Brain pericyte (primary cell): ENCODE measurements around the gene MCRIP2.

Experiments used
- DNase-seq: peaks from one replicate; pipeline ENCODE4 v3.0.0-alpha.2; 2012; ENCODE audit warnings: low read depth, low spot score

Gene MCRIP2

DNA sequence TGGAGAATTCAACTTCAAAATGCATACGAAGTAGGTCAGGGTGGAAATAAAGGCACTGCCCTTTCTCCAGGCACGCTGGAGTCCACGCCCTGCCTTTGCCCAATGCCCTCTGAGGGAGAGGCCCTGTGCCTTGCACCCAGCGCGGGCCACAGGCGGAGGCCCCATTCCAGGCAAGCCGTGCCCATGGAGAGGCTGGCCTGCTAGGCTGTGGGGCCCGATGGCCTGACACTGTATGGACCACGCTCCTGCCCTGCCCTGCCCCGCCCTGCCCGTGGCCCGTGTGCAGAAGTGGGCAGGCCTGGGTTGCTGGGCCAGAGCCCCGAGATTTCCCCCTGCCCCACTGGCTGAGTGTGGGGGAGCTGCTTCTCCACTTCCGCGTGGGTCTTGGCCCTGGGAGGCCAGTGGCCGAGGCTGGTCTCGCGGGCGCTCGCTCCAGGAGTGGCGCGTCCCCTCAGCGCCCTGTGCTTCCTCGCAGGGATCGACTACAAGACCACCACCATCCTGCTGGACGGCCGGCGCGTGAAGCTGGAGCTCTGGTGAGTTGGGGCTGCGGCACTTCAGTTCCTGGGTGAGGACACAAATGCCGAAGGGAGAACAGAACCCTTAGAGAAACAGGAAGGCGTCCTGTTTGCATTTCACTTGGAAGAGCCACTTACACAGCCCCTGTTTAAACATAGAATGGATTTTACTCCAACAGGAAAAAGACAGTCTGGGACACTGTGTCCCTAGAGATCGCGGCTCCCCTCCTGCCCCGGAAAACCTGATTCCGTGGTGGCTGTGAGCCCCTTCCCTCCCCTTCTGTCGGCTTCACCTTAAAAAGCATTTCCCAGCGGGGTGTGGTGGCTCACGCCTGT is 24.7 kb upstream of the MCRIP2 start:
- no peak for DNase-seq

DNA sequence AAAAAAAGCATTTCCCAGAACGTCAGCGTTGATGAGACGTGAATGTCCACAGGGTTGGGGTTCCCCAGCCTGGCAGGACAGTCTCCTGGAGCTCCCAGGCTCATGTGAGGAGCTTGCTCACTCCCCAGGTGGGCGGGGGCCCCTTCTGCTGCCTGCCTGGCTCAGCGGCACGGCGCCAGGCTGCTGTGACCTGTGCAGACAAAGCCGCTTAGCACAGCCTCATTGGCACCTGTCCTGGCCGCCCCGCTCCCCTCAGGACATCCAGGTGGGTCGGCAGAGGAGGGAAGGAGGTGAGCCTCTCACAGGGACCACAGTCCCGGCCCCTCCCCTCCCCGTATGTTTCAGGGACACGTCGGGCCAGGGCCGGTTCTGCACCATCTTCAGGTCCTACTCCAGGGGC is 23.8 kb upstream of the MCRIP2 start:
- no peak for DNase-seq

DNA sequence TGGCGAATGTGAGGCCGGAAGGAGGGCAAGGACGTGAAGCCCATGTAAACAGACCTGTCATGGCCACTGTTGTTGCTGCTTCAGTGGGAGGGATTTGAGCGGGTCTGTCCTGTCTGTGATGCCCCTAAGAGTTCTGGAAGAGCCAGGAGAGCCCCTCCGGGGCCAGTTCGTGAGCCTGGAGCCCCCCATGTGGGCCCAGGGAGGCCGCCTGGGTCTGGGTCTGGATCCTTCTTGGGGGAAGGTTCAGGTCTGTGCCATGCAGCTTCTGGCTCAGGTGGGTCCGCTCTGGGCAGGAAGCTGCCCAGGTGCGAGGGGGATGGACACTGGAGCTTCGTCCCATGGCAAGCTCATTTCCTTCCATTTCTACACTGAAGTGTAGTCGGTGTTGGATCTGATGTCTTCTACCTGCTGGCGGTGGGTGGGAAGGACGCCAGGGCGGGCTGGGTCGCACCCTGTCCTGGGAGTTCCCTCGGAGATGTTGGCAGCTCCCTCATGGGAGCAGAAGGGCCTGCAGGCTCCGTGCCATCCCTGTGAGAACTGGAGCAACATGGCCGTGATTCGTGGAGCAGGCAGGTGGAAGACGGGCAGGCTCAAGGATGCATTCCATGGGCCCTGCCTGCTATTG is 22.0 kb upstream of the MCRIP2 start:
- DNase-seq, result no peak

DNA sequence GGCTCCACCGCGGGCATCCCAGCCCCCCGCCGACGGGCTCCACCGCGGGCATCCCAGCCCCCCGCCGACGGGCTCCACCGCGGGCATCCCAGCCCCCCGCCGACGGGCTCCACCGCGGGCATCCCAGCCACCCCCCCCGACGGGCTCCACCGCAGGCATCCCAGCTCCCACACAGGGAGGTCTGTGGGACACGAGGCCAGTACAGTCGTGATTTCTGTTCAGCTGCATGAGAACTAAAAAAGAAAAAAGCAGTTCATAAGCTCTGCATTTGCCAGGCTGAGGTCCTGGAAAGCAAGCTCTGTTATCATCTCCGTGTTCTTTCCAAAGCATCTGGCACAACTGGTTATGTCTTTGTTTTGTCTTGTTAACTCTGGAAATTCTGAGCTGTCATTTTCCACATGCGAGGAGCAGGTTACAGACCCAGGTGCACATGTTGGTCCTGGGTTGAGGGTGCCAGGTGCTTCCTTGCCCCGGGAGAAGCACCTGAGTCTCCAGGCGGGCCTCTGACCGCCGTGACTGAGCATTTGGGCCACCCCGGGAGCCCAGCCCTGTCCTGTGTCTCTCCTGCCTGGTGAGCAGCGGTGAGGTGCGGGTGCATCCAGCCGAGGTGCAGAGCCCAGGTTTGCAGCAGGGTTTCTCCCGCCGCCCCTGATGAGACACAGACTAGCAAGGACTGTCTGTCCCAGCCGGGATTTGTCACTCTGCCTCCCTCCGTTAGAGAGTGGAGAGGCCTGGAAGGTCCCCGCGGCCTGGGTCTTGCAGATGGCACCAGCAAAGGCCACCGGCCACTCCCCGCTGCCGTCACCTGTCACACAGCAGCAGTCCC is 20.7 kb upstream of the MCRIP2 start:
- DNase-seq, result no peak

DNA sequence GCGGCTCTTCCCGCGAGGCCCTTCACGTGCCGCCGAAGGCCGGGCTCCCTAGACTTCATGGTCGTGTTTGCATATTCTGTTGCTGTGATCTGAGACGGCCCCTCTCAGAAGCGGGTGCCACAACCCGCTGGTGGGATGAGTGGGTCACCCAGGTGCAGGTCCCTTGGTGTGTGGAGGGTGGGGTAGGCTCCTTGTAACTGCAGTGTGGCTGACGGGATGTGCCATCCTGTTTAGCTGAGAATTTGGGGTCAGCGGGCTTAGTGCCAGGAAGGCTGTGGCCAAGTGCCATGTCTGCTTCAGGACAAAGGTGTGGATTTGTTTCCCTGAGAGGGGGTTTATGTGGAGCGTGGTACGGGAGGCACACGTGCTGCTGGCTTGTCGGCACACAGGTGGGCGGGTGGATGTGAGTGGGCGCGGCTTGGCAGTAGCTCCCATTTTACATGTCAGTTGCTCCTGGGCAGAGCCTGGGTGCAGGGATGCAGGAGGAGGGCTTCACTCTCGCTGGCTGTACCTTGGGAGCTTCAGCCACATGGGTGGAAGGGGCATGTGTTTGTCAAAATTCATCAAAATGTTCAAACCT is 20.0 kb upstream of the MCRIP2 start:
- no peak for DNase-seq

DNA sequence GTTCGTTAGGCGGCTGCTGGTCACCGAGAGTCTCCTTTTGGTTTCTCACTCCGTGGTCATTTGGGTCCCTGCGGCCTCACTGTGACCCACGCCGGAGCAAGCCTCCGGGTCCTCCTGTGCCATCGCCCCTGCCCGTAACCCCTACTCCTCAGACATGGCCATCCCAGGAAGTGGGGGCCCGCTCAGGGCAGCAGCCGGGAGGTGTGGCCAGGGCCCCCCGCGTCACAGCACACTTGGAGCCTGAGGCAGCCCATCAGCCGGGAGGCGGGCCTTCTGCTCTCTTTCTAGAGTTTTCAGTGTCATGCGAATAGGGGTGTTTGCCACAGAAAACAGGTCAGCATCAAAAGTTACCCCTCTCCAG is 18.7 kb upstream of the MCRIP2 start:
- DNase-seq, result no peak

DNA sequence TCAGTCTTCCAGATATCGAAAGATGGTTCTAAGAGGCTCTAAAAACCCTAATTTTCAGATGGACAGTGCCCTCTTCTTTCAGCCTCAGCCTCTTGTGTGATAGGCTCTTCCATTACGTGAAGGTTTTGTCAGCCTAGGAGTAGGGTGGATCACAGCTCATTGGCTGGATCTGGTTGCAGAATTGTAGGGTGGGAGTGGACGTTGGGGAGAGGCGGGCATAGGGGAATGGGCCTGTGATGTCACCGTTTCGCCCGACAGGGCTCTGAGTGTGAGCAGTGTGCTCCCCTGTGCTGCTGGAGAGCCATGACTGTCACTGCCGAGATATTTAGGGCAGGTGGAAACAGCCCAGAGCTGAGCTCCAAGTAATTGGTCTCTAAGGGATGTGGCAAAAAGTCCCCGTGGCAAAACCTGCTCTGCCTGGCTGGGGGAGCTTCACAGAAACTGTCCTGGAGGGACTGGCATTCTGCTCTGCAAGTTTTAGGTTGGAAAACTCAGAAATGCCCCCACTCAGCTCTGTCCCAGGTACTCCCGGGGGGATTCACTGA is 17.0 kb upstream of the MCRIP2 start:
- no peak for DNase-seq

DNA sequence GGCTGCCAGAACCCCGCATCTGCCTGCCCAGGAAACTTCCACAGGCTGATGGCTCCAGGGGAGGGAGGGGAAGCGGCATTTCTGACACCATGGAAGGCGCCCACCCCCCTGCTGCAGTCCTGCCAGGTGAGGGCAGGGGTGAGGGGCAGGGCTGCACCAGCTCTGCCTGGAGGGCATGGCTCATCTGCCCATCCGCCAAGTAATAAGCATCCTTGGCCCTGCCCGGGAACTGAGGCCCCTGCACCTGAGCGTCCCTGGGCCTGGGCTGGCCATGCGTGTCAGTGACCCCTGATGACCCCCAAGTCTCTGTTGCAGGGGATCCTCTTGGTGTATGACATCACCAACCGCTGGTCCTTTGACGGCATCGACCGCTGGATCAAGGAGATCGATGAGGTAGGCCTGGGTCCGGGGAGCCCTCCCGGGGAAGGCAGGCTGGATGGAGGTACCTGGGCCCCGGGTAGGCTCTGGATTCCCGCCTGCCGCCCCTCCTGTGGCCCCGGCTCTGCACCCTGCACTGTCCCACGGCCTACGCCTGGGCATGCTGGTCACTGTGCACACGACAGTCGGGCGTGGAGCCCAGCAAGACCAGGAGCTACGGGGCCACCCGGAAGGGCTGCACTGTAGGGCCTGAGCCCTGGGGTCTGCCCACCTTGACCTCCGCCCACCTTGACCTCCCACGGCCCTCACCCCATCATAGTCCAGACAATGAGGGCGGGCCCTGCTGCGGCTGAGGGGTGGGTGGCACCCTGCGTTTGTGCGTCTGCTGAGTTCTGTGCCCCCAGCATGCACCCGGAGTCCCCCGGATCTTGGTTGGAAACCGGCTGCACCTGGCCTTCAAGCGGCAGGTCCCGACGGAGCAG is 16.3 kb upstream of the MCRIP2 start:
- no peak for DNase-seq

DNA sequence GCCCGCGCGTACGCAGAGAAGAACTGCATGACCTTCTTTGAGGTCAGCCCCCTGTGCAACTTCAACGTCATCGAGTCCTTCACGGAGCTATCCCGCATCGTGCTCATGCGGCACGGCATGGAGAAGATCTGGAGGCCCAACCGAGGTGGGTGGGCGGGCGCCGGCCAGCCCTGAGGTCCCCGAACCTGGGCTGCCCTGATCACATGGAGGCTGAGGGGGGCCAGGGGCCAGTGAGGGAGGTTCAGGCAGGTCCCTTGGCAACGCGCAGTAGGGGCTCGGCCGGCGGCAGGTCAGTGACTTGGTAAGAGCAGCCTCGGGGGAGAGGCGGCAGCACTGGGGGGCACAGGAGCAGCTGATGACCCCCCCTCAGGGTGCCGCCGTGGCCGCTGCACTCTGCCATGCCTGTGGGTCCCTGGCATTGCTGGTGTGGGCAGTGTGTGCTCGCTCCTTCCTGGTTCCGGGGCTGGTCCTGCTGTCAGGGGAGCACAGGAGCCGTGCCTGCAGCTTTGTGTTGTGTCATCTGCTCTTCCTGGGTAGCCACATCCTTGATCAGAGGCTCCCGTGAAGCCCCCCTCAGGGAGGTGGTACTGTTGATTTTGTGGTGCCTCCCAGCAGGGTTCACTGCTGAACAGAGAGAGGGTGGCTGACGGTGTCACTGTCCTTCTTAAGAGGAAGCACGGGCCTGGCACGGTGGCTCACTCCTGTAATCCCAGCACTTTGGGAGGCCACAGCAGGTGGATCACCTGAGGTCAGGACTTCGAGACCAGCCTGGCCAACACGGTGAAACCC is 15.5 kb upstream of the MCRIP2 start:
- DNase-seq, result no peak

DNA sequence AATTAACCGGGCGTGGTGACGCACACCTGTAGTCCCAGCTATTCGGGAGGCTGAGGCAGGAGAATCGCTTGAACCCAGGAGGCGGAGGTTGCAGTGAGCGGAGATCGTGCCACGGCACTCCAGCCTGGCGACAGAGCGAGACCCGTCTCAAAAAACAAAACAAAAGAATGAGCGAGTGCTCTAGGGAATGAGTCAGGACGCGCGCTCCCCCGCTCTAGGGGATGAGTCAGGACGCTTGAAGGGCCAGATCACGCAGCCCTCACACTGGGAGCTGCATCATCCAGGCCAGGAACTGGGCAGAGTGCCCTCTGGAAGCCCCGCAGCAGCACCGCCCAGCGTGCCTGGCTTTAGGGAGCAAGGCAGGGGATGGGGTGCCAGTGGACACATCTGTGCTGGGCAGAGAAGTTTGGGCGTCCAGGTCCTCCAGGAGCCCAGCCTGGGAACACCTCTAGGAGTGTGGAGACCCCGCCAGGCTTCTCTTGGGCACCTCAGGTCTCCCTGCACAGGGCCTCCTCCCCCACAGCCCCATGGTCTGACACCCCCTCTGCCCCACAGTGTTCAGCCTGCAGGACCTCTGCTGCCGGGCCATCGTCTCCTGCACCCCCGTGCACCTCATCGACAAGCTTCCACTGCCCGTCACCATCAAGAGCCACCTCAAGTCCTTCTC is 14.7 kb upstream of the MCRIP2 start:
- peak; percentile 82 for DNase-seq

DNA sequence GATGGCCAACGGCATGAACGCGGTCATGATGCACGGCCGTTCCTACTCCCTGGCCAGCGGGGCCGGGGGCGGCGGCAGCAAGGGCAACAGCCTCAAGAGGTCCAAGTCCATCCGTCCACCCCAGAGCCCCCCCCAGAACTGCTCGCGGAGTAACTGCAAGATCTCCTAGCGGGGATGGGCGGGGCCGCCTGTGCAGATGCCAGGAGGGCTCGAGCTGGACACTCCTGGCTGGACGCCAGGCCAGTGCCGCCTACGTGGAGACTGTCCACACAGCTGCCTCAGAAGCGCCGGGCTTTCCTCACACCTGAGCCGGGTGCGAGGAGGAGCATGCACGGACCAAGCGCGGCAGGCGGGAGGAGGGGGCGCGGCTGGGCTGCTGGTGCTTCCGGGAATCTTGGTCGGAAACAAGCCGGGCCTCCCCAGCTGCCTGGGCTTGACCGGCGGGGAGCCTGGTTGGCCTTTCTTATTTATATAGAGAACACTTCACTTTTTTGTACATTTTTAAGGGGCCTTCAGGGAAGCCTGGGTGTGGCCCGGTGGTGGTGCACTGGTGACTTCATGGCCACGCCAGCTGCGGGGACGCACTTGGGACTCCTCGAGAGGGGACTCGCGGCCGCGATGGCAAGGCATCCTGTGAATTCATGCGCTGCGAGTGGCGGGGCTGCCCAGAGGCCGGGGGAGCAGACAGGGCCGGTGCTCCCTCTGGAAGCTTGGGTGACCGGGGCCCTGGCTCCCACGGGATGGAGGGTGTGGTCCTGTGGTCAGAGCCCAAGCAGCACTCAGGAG is 14.0 kb upstream of the MCRIP2 start:
- DNase-seq, result no peak

DNA sequence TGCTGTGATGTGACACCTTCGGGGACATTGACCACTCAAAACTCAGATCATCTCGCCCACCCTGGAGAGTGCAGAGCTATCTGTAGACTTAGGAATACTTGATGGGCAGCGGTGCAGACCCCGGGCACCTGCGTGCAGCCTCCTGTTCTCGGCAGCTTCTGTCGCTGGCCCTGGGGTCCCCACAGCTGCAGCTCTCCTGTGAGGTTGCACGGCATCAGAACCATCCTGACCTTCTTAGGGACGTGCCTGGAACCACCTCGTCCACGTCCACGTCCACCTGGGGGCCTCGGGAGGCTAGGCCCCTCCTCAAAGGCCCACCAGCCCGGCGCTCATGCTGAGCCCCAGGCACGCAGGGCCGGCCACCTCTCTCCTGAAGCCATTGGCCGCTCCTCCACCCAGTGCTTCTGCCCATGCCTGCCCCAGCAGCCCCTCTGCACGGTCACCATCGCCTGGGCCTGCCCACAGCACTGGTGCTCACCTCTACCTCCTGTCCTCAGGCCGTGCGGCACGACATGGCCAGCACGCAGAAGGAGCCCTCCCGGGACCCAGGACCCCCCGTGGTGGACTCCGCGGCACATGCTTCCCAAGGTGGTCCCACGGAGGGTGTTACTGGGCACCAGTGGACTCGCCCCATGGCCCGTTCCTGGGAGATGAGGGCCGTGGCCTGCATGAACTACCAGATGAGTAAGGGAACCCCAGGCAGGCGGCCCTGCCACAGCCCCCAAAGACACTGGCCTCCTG is 13.1 kb upstream of the MCRIP2 start:
- no peak for DNase-seq

DNA sequence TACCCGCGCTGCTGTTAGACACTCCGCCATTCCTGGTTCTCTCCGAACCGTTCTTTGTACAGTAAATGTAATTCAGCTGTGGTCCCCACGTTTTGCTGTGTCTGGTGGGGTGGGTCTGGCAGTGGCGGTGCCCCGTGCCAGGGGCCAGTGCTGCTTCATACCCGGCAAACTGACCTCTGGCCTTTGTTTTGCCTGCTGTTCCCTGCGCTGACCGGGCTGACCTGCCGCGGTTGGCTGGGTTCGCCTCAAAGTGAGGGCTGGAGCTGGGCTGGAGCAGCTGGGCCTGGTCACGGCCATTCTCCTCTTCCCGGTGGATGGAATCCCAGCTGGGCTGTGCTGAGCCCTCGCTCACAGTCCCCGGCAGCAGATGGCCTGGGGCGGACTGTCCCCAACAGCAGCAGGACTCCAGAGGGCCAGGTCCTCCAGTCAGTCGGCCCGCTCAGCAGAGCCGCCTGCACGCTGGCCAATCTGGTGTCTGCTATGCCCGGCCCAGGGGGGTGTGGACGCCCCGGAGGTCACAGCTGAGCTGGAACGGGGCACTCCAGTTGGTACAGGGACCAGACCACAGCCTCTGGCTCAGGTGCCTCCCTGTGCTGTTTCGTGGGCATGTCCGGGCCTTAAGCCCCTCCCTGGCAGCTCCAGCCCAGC is 12.3 kb upstream of the MCRIP2 start:
- DNase-seq, result no peak

DNA sequence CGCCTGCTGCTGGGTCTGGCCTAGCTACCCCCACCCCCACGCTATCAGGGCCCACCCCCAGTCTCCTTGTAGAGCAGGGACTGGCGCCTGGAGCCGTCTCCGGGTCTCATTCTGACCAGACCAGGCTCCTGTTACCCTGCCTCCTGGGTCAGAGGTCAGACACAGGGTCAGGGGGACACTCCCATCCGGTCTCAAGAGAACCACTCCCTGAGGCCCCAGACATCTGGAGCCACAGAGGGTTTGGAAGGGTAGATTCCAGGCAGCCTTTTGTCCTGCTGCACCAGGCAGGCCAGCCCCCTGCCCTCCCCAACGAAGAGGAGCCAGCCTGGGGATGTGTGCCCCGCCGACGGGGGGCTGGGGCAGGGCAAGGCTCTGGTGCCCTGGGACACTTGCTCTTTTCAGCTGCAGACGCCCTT is 11.8 kb upstream of the MCRIP2 start:
- DNase-seq, result no peak

DNA sequence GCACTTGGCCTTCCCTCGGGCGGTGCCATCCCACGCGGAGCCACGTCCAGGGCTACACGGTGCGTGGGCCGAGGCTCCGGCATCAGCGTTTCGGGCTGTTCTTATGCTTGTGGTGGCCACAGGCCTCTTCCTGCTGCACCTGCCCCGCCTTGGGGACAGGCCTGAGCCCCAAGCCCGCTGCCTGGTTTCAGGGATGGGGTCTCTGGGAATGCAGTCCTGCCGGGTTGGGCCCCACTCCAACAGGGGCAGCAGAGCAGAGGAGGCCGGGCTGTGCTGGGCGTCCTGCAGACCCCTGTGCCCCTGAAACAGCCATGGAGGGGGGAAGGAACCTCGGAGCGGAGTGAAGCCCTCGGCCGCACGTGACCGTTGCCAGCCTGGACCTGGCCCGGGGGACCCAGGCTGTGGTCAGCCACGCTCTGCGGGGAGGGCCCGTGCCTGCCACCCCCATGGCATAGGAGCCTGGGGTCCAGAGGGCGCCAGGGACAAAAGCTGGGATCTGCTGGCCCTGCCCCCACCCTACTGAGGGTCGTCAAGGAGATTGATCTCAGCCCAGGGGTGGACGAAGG is 11.3 kb upstream of the MCRIP2 start:
- DNase-seq, result no peak

DNA sequence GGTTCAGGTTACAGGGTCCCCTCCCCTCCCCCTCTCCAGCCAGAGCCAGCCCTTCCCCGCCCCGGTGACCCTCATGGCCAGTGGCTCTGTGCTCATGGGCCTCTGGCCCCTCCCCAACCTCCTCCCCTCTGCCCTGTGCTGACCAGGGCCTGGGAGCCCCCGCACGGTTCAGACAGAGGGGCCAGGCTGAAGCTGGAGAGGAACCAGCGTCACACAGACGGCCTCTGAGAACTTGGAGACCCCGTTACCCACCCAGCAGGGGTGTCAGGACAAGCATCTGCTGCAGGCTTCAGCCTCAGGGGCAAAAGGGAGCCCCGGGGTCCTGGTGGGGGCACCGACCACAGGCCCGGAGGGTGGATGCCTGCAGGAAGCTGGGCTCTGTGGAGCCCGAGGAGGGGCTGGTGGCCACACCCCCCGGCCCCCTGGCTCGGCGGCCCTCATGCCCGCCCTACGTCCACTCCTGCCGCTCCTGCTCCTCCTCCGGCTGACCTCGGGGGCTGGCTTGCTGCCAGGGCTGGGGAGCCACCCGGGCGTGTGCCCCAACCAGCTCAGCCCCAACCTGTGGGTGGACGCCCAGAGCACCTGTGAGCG is 10.7 kb upstream of the MCRIP2 start, which contains the start of gene WFIKKN1:
Gene WFIKKN1, plus strand, starts transcription at position 171 of the 591 bp plus-strand sequence. Its CDS starts 269 bp downstream, at position 440.
- DNase-seq, result no peak
